HepG2 (cell line): ENCODE data around the gene MLYCD. TPM values are rescaled to one million over a fixed set of nuclear protein-coding genes. Genes with fewer than 3 reads are reported as not detected.

Experiments
- ATAC-seq: fragments of 200-7000 bp; cut with Tn5 transposase; 3 replicates; pipeline ENCODE4 v1.9.1; 2020; ENCODE audit warnings: mild to moderate bottlenecking, moderate library complexity
- BruUV-seq: library from RNA; stranded (reverse); fragments of 400-500 nt; replicated peaks from 2 replicates; lab custom pipeline; 2021; lab: Mats Ljungman, UMichigan
- CTCF ChIA-PET: fragments of 300-600 bp; formaldehyde crosslinking; extraction: SDS; loops from one replicate; lab custom pipeline; 2021; ENCODE audit warnings: low total read pairs, inconsistent platforms, low intra/inter-chr PET ratio; lab: Yijun Ruan, JAX
- POLR2A ChIA-PET: fragments of 350-600 bp; sonication (Branson Sonifier 250); formaldehyde crosslinking; loops from one replicate; lab custom pipeline; 2020; ENCODE audit warnings: antibody characterized with exemption, inconsistent platforms; lab: Yijun Ruan, JAX
- DNase-seq: peaks from one replicate; pipeline ENCODE4 v3.0.0-alpha.2; 2015; ENCODE audit warnings: low spot score
- FAIRE-seq: peaks from 3 replicates; lab custom pipeline; 2011; peaks lifted over from hg19 to GRCh38; lab: Jason Lieb, UNC
- H2AFZ ChIP-seq: one replicate; pipeline ENCODE4 v1.6.1; 2011; ENCODE audit warnings: low read length, inconsistent platforms
- H3K27ac ChIP-seq: fragments of 300-600 bp; 3 replicates; pipeline ENCODE4 v1.8.0; 2011; ENCODE audit warnings: mixed run types, mild to moderate bottlenecking, mixed read lengths, low read length, inconsistent platforms; ENCODE audit not compliant: insufficient read depth; ENCODE audit errors: extremely low read length
- H3K27me3 ChIP-seq, 2 experiments: fragments of 200-600 bp in 1 of 2; 2 replicates in 1 of 2; 3 replicates in 1 of 2; pipeline versions ENCODE4 v1.6.0 to v1.8.0; 2011; ENCODE audit warnings: low read length in 2 of 2, mild to moderate bottlenecking in 2 of 2, moderate library complexity in 2 of 2, inconsistent platforms in 1 of 2; ENCODE audit not compliant: insufficient read depth in 2 of 2, control insufficient read depth in 1 of 2
- H3K36me3 ChIP-seq, 2 experiments: fragments of 200-600 bp in 1 of 2; replicated peaks in 1 of 2; 2 replicates in 1 of 2; 3 replicates in 1 of 2; pipeline versions ENCODE4 v1.5.1 to v1.8.0; 2011; ENCODE audit warnings: low read length in 2 of 2, inconsistent platforms in 1 of 2; ENCODE audit not compliant: insufficient read depth in 2 of 2, control insufficient read depth in 1 of 2
- H3K4me1 ChIP-seq: 2 replicates; pipeline ENCODE4 v1.5.1; 2012; ENCODE audit warnings: low read length, inconsistent platforms; ENCODE audit not compliant: insufficient read depth
- H3K4me2 ChIP-seq: 2 replicates; pipeline ENCODE4 v1.6.0; 2011; ENCODE audit warnings: low read depth, low read length, inconsistent platforms
- H3K4me3 ChIP-seq, 3 experiments: fragments of 200-600 bp in 1 of 3; sonication (generic), shearing (Covaris generic) in 1 of 3; replicated peaks in 1 of 3; 2 replicates each; pipeline ENCODE4 v1.5.1; 2011 to 2016; ENCODE audit warnings: low read length in 3 of 3, inconsistent platforms in 2 of 3, low read depth in 2 of 3, mild to moderate bottlenecking in 2 of 3, control low read depth in 1 of 3, mixed read lengths in 1 of 3; ENCODE audit not compliant: insufficient read depth in 1 of 3
- H3K79me2 ChIP-seq: one replicate; pipeline ENCODE4 v1.6.1; 2011; ENCODE audit warnings: low read length, inconsistent platforms; ENCODE audit not compliant: insufficient read depth
- H3K9ac ChIP-seq: 2 replicates; pipeline ENCODE4 v1.6.0; 2011; ENCODE audit warnings: mild to moderate bottlenecking, low read depth, low read length, inconsistent platforms; ENCODE audit not compliant: insufficient read depth
- H3K9me3 ChIP-seq: 2 replicates; pipeline ENCODE4 v1.5.1; 2012; ENCODE audit warnings: mild to moderate bottlenecking, low read length
- H4K20me1 ChIP-seq: 2 replicates; pipeline ENCODE4 v1.6.0; 2011; ENCODE audit warnings: inconsistent platforms, mild to moderate bottlenecking, low read length, moderate library complexity; ENCODE audit not compliant: insufficient read depth
- ATF1 ChIP-seq: IDR thresholded peaks from 2 replicates; pipeline ENCODE4 v1.6.1; 2016; ENCODE audit warnings: mild to moderate bottlenecking, control low read depth
- ELF3 ChIP-seq: IDR thresholded peaks from 2 replicates; pipeline ENCODE4 v1.6.1; 2016; ENCODE audit warnings: missing genetic modification reagents, missing compliant biosample characterization
- FOXK2 ChIP-seq: fragments of 450-650 bp; IDR thresholded peaks from 2 replicates; pipeline ENCODE4 v1.6.1; 2016
- HNF4A ChIP-seq: sonication (generic); formaldehyde crosslinking; IDR thresholded peaks from 2 replicates; pipeline ENCODE4 v1.4.0; 2020; ENCODE audit warnings: missing genetic modification reagents
- HNRNPH1 ChIP-seq: fragments of 200-400 bp; formaldehyde crosslinking; optimal IDR thresholded peaks from 2 replicates; pipeline ENCODE3; 2017; ENCODE audit warnings: mild to moderate bottlenecking, low read depth, low read length
- HOXA7 ChIP-seq: sonication (generic); formaldehyde crosslinking; IDR thresholded peaks from 2 replicates; pipeline ENCODE4 v1.8.1; 2022; ENCODE audit warnings: mild to moderate bottlenecking, missing genetic modification reagents, moderate library complexity
- ISX ChIP-seq: sonication (generic); formaldehyde crosslinking; conservative IDR thresholded peaks from 2 replicates; pipeline ENCODE4 v1.5.0; 2020; ENCODE audit warnings: missing genetic modification reagents
- KLF6 ChIP-seq: IDR thresholded peaks from 2 replicates; pipeline ENCODE4 v1.8.0; 2016; ENCODE audit warnings: missing biosample characterization, missing genetic modification reagents
- NFATC3 ChIP-seq: sonication (generic); formaldehyde crosslinking; IDR thresholded peaks from 2 replicates; pipeline ENCODE4 v1.5.1; 2020; ENCODE audit warnings: mild to moderate bottlenecking, missing genetic modification reagents
- NR2C2 ChIP-seq: sonication (generic); formaldehyde crosslinking; IDR thresholded peaks from 2 replicates; pipeline ENCODE4 v1.4.0; 2020; ENCODE audit warnings: missing genetic modification reagents, mild to moderate bottlenecking, moderate library complexity, borderline replicate concordance
- RAD51 ChIP-seq: fragments of 450-650 bp; IDR thresholded peaks from 2 replicates; pipeline ENCODE4 v1.6.1; 2016; ENCODE audit warnings: borderline replicate concordance
- ZFP36 ChIP-seq: fragments of 150-350 bp; IDR thresholded peaks from 2 replicates; pipeline ENCODE4 v1.6.1; 2018; ENCODE audit warnings: borderline replicate concordance, low read length, low read depth; ENCODE audit not compliant: partially characterized antibody
- ZNF441 ChIP-seq: sonication (generic); formaldehyde crosslinking; IDR thresholded peaks from 2 replicates; pipeline ENCODE4 v1.7.0; 2021; ENCODE audit warnings: missing genetic modification reagents, borderline replicate concordance
- ZNF546 ChIP-seq: sonication (generic); formaldehyde crosslinking; conservative IDR thresholded peaks from 2 replicates; pipeline ENCODE4 v1.8.1; 2023; ENCODE audit warnings: mild to moderate bottlenecking, missing genetic modification reagents
- ZNF563 ChIP-seq: sonication (generic); formaldehyde crosslinking; IDR thresholded peaks from 2 replicates; pipeline ENCODE4 v1.8.0; 2022; ENCODE audit warnings: mild to moderate bottlenecking, moderate library complexity, missing genetic modification reagents
- ZNF792 ChIP-seq: IDR thresholded peaks from 2 replicates; pipeline ENCODE4 v1.6.1; 2016
- WGBS: methylation state at CpG from one replicate; pipeline ENCODE4 v1.1.6; 2017; ENCODE audit warnings: low lambda C conversion rate; 5-methylcytosine and 5-hydroxymethylcytosine counted together
- in situ Hi-C: cut with HindIII; loops from 2 replicates; pipeline ENCODE4 v1.10.0; 2017; ENCODE audit warnings: low pct_unique_long_range_greater_than_20kb; ENCODE audit not compliant: extremely low pct_ligation_motif_present
- intact Hi-C: fragments of 100-400 bp; cut with micrococcal nuclease; formaldehyde crosslinking; loops from one replicate; pipeline ENCODE4 v1.10.0; 2022; ENCODE audit not compliant: unreplicated experiment
- polyA plus RNA-seq, 8 experiments: library from polyadenylated mRNA; depleted of rRNA in 3 of 8; stranded (reverse) in 7 of 8; unstranded in 1 of 8; fragments of >200 nt; fragmentation: Illumina TruSeq in 4 of 8; extraction: Trizol in 4 of 8; gene quantifications; 2 replicates each; pipeline versions ENCODE4 v1.2.1 to v1.2.3, GENCODE V29; 2011 to 2016; ENCODE audit warnings: low read depth in 4 of 8, missing spikeins in 1 of 8, mixed read lengths in 1 of 8; ENCODE audit not compliant: insufficient read depth in 1 of 8
- total RNA-seq, 5 experiments: library from RNA; depleted of rRNA; stranded (reverse); fragments of >200 nt; fragmentation: Illumina TruSeq; extraction: Trizol; gene quantifications; 2 replicates each; pipeline ENCODE4 v1.2.3, GENCODE V29; 2016; ENCODE audit warnings: low read depth in 1 of 5

MLYCD gene
- total and polyA plus RNA-seq, 2 of the 13 experiments (the other 11 are each of a cell fraction or from before 2014, with no cell fraction given) = 1.8 to 4.0 TPM

DNA sequence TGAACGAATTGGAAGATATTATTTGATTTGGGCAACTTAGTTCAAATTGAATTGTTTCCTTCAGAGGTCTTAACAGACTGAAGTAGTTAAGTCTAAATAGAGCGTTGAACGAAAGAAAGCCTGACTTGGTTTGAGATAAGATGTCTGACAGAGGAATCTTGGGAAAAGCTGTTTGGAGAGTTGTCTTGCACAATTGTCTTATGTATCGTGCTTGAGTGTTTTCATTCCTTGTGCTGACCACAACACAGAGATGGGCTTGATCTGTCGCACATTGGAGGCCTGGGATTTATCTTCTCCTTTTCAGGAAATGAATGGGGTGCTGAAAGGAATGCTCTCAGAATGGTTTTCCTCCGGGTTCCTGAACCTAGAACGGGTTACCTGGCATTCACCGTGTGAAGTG, 7.8 kb downstream of the MLYCD start:
- no peak for DNase-seq
- no peaks in the 10 kb centered on the region for H3K9me3 ChIP-seq
- H3K4me2 ChIP-seq = no peak overlapping the region
- CTCF ChIA-PET = no interaction called here
- H3K4me3 ChIP-seq = no peak overlapping the region
- no TSS peak for BruUV-seq
- POLR2A ChIA-PET = no interaction called here
- TF ChIP-seq FOXK2 (no peak), ZNF792 (no peak), ATF1 (CRISPR knock-in tag) (no peak), ZFP36 (no peak), HNF4A (CRISPR knock-in tag) (no peak), ELF3 (CRISPR knock-in tag) (no peak), RAD51 (no peak), KLF6 (no peak), ISX (no peak), NFATC3 (no peak), ZNF563 (CRISPR knock-in tag) (no peak)
- peaks cover 10% of the 10 kb centered on the region in 2 experiments; a peak in 4 of 5 replicates for H3K36me3 ChIP-seq
- 93% methylated on average over 8 of the region's 8 CpGs for WGBS
- no peak for FAIRE-seq
- no peak for ATAC-seq
- intact Hi-C loops (no loop called here), in situ Hi-C loops (no loop called here)
- H3K27me3 ChIP-seq = no peaks in the 10 kb centered on the region
- H4K20me1 ChIP-seq = no peaks in the 10 kb centered on the region
- H3K4me1 ChIP-seq = peaks cover 2% of the 10 kb centered on the region
- H3K9ac ChIP-seq = no peak overlapping the region
- no peak overlapping the region for H2AFZ ChIP-seq
- no peaks in the 10 kb centered on the region for H3K79me2 ChIP-seq
- no peak overlapping the region for H3K27ac ChIP-seq

DNA sequence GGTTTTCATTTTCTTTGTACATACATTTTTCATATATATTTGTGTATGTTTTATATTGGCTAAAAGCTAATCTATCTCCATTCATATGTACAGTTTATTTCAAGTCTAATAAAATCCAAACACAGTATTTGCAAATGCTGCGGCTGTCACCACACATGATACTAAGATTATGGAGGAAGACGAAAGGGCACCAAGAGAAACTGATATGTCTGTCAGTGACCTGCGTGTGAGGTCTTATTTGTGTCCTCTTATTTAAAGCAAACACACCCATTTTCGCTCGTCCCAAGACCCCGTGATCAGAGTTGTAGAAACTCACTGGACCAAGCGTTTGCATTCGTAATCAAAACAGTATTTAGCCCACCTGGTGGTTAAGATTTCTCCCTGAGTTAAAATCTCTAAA, 8.2 kb downstream of the MLYCD start:
- BruUV-seq = no TSS peak
- Histone ChIP-seq H3K4me2 (no peak overlapping the region), H3K9me3 (no peaks in the 10 kb centered on the region), H3K36me3 (peaks cover 12 to 13% of the 10 kb centered on the region in 2 experiments), H3K4me3 (no peak overlapping the region), H3K4me1 (no peaks in the 10 kb centered on the region), H3K79me2 (no peaks in the 10 kb centered on the region), H3K27me3 (no peaks in the 10 kb centered on the region), H3K27ac (no peak overlapping the region), H2AFZ (no peak overlapping the region), H4K20me1 (no peaks in the 10 kb centered on the region), H3K9ac (no peak overlapping the region)
- CTCF ChIA-PET = no interaction called here
- DNase-seq (no peak), FAIRE-seq (no peak), ATAC-seq (no peak)
- in situ Hi-C loops (no loop called here), intact Hi-C loops (no loop called here)
- TF ChIP-seq ZNF441 (CRISPR knock-in tag) (no peak), HOXA7 (CRISPR knock-in tag) (no peak), HNRNPH1 (no peak), NR2C2 (CRISPR knock-in tag) (no peak), ZNF546 (CRISPR knock-in tag) (no peak)
- POLR2A ChIA-PET = no interaction called here
- WGBS = 94% methylated on average over 8 of the region's 8 CpGs
